CD4-positive, alpha-beta T cell treated with Interleukin-21 for 1 hour (primary cell): ENCODE data around the gene IKBKE.
"Not testable (repeated sequence)": the region's sequence is repeated elsewhere in the genome, so short reads cannot be mapped to it uniquely, and the experiment has no call there.

ENCODE experiments used
- DNase-seq: peaks from one replicate; pipeline ENCODE4 v3.0.0-alpha.2; 2020

IKBKE gene

GRCh38 chr1:206477110-206477509 lies 6.8 kb downstream of the IKBKE start:
- DNase-seq: no peak

- no peak for DNase-seq
Measured at GRCh38 chr1:206477581-206478380, 7.5 kb downstream of the IKBKE start.

- no peak for DNase-seq
Measured at GRCh38 chr1:206478746-206479145, 8.5 kb downstream of the IKBKE start.

DNA sequence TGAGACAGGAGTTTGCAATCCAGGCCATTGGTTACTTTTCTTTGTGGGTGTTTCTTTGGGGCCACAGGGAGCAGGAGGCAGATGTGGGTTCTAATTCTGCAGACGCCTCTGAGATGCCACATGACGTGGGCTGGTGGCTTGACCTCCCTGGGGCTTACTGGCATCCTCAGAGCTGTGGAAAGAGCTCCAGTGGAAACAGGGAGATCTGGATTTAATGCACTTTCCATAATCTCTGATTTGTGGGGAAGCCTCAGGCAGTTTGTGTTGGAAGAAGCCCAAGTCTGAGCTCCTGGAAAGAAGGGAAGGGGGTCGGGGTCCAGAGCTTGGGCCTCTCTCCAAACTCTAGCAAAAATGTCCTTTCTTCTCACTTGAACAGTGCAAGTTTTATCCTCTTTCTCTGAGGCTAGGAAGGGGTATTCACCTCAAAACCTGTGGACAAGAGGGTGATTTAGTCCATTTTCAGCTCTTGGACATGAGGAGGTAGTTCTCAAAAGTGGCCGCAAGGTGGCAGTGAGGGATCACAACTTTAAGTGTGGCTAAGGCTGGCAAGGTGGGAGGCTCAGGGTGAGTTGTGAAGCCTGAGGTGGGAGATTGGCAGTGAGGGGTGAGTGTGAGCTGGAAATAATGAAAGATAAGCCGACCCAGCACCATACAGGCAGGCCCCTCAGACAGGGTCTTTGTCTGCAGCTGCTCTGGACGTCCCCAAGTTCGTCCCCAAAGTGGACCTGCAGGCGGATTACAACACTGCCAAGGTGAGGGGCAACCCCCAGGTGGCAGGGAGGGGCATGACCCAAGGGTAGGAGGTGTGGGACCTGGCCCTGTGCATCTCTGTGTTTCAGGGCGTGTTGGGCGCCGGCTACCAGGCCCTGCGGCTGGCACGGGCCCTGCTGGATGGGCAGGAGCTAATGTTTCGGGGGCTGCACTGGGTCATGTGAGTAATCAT lies 9.2 kb downstream of the IKBKE start:
- DNase-seq: peak; percentile 71

DNA sequence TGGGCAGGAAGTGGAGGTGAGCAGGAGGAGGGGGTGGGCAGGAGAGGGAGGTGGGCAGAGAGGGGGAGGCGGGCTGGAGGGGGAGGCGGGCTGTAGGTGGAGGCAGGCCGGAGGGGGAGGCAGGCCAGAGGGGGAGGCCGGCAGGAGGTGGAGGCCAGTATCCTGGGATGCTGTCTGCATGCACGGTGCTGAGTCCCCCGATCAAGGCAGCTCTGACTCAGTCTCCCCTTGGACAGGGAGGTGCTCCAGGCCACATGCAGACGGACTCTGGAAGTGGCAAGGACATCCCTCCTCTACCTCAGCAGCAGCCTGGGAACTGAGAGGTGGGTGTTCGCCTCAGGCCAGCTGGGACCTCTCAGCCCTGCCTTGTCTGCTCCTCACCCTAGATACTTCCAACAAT lies 9.9 kb downstream of the IKBKE start:
- DNase-seq: no peak

GRCh38 chr1:206482611-206483010 lies 12.3 kb downstream of the IKBKE start:
- no peak for DNase-seq

DNA sequence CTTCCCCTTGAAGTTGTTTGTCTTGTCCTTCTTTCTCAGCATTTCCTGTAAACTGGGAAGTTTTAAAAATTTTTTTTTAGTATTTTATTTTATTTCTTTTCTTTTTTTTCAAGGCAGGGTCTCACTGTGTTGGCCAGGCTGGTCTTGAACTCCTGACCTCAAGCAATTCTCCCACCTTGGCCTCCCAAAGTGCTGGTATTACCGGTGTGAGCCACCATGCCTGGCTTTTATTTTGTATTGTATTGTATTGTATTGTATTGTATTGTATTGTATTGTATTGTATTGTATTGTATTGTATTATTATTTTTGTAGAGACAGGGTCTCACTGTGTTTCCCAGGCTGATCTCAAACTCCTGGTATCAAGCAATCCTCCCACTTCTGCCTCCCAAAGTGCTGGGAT lies 13.6 kb downstream of the IKBKE start:
- not testable (repeated sequence) for DNase-seq

DNA sequence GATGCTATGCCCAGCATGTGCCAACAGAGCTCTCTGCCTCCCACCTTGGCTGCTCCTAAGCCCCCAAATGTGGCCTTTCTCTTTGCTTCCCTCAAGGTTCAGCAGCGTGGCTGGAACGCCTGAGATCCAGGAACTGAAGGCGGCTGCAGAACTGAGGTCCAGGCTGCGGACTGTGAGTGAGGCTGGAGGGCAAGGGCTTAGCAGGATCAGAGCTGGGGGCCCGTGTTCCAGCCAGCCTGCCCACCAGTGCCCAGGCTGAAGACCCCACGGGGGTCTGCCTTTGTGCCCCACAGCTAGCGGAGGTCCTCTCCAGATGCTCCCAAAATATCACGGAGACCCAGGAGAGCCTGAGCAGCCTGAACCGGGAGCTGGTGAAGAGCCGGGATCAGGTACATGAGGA lies 14.6 kb downstream of the IKBKE start:
- no peak for DNase-seq

GRCh38 chr1:206486995-206487788 lies 16.9 kb downstream of the IKBKE start:
- DNase-seq: no peak

- DNase-seq: no peak
Measured at GRCh38 chr1:206487970-206488369, 17.7 kb downstream of the IKBKE start.

DNA sequence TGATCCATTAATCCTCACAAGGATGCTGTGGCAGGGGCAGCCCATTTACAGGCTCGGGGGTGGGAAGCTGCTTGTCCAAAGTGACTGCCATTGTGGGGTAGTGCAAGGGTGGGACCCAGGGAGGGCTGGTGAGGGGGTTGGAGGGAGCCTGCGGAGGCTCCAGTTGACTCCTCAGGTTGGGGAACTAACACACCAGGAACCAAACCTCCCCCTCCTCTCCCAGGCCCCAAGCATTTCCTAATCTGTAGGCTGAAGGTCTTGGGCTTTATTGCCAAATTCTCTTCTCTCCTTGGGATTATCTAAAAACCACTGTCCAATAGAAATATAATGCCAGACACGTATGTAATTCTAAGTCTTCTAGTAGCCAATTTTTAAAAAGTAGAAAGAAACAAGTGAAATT lies 18.2 kb downstream of the IKBKE start:
- no peak for DNase-seq

DNA sequence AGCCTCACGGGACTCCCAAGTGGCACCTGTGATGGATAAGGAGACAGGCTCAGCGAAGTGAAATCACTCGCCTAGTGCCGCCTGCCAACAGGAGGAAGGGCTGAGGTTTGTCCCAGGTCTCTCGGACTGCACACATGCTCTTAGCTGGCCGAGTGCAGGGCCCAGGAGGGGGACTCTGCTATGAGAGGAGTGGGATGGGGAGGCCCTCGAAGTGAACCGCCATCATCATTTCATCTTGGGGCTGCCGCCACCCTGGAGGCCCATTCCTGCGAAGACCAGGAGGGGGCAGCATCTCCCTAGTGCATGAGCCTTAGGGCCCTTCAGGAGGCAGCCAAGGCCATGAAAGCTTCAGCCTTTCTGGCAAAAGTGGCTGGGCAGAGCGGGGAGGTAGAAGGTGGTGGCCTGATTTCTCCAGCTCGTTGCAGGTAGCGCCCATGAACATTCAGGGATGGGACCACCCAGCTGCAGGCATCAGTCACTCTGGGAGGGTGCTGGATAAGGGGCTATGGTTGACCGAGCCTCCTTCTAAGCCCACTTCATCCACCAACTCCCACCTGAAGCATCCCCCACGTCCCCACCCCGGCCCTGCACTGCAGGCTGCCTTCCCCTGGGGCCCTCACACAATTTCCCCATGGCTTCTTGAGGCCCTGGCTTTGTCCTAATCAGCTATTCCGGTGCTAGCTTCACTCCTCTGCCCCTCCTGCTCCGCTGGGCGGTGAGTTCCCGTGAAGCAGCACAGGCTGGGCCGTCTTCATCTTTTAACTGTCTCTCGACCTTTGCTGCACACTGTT lies 19.9 kb downstream of the IKBKE start:
- DNase-seq: peak; percentile 68

GRCh38 chr1:206490771-206491405 lies 20.6 kb downstream of the IKBKE start:
- no peak for DNase-seq

- DNase-seq: no peak
Measured at GRCh38 chr1:206491616-206492015, 21.3 kb downstream of the IKBKE start.

- DNase-seq: no peak
Measured at GRCh38 chr1:206492589-206492988, 22.3 kb downstream of the IKBKE start.

GRCh38 chr1:206493279-206493678 lies 23.0 kb downstream of the IKBKE start:
- DNase-seq: no peak

DNA sequence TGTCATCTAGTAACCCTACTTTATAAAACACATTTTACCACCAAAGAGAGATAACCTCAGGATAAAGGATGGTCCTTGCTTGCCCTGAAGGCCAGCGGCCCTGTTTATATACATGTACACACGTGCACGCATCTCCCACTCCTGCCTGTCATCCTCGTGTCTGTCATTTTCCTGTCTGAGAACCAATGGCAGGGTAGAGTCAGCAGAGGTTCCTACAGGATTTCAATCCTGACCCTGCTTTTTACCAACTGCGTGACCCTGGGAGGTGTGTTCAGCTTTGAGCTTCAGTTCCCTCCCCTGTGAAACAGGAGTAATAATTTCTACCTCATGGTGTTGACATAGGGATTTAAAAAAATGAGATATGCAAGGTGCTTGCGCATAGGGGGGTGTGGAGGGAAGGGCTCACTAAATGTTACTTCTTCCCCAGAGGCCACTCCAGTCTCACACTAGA lies 24.8 kb downstream of the IKBKE start:
- DNase-seq: no peak

DNA sequence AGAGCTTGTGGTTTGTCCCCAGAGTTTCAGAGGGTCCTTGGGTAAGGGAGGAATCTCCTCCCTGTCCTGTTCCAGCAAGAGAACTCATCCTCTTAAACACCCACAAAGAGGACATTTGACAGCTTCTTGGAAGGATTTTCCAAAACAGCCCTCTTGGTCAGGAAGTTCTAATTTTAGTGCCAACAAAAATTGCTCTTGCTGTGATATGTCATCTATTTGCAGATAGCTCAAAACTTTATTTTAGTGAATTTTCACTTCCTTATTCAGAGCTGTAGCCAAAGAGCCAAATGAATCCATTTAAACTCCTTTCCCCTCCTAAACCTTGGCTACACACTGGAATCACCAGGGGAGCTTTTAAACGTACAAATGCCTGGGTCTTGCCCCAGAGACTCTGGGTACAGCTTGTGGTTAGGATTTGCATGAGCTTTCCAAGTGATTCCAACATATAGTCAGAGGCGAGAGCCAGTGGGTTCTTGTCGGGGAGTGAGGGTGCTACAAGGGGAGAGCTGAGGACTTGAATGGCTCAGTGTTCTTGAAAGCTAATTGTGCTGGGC lies 25.3 kb downstream of the IKBKE start:
- DNase-seq: no peak

DNA sequence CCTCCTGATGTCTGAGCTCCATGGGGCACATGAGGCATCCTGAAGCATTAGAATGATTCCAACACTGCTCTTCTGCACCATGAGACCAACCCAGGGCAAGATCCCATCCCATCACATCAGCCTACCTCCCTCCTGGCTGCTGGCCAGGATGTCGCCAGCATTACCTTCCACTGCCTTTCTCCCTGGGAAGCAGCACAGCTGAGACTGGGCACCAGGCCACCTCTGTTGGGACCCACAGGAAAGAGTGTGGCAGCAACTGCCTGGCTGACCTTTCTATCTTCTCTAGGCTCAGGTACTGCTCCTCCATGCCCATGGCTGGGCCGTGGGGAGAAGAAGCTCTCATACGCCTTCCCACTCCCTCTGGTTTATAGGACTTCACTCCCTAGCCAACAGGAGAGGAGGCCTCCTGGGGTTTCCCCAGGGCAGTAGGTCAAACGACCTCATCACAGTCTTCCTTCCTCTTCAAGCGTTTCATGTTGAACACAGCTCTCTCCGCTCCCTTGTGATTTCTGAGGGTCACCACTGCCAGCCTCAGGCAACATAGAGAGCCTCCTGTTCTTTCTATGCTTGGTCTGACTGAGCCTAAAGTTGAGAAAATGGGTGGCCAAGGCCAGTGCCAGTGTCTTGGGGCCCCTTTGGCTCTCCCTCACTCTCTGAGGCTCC lies 26.0 kb downstream of the IKBKE start:
- DNase-seq: no peak

GRCh38 chr1:206497363-206497762 lies 27.1 kb downstream of the IKBKE start:
- no peak for DNase-seq

DNA sequence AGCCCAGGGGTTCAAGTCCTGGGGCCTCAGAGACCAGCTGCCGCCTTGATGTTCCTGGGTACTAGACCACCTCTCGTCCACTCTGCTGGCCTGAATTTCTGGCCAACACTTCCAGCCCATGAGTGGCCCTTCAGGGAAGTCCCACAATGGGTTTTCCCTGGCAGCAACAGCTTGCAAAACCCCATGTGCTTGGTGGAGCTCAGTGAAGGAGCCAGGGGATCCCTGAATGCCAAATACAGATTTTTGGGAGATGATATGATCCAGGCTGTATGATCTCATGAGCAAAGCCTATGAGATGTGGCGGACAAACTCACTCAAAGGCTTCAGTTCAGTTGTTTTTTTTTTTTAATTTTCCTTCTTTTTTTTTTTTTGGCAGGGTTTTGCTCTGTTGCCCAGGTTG lies 27.5 kb downstream of the IKBKE start:
- no peak for DNase-seq
